Measurements from ENCODE around the gene MMP14. TPM values are rescaled to one million over a fixed set of nuclear protein-coding genes. Genes with fewer than 3 reads are reported as not detected.

MMP14 gene
- total and polyA plus RNA-seq, 2 of the 13 experiments (the other 11 are each of a cell fraction or from before 2014, with no cell fraction given), result 5.2 to 9.8 TPM

- TF ChIP-seq ZNF543 (CRISPR knock-in tag; IDR thresholded peaks at IDR 0.05), result no peak
- TF ChIP-seq ZNF512 (CRISPR knock-in tag; IDR thresholded peaks at IDR 0.05), result no peak
- TF ChIP-seq AKAP8 (CRISPR knock-in tag; IDR thresholded peaks at IDR 0.05), result no peak
- no peak for TF ChIP-seq NFIB (CRISPR knock-in tag; IDR thresholded peaks at IDR 0.05; ENCODE audit: borderline replicate concordance)
- TF ChIP-seq BRD4 (CRISPR knock-in tag; IDR thresholded peaks at IDR 0.05), result no peak
- no peak for TF ChIP-seq SPEN (CRISPR knock-in tag; IDR thresholded peaks at IDR 0.05; ENCODE audit: low read depth)
- no peak for TF ChIP-seq ZNF660 (CRISPR knock-in tag; IDR thresholded peaks at IDR 0.05; ENCODE audit: borderline replicate concordance, low read depth)
- TF ChIP-seq ZNF430 (CRISPR knock-in tag; IDR thresholded peaks at IDR 0.05), result peak; percentile 77; the same call in 1 of the 2 replicates
- no peak for TF ChIP-seq TAF15 (IDR thresholded peaks at IDR 0.05; ENCODE audit: low read depth, low read length, poor library complexity, severe bottlenecking)
- TF ChIP-seq DNMT3B (CRISPR knock-in tag; conservative IDR thresholded peaks at IDR 0.05), result no peak
- no peak for TF ChIP-seq NR2F2 (IDR thresholded peaks at IDR 0.05; ENCODE audit: borderline replicate concordance, low read depth)
- TF ChIP-seq ZBTB37 (CRISPR knock-in tag; IDR thresholded peaks at IDR 0.05), result no peak
- TF ChIP-seq ZKSCAN5 (CRISPR knock-in tag; IDR thresholded peaks at IDR 0.05), result no peak
- peak; percentile 89 for TF ChIP-seq KAT8 (CRISPR knock-in tag; IDR thresholded peaks at IDR 0.05)
- TF ChIP-seq RBFOX2 (IDR thresholded peaks at IDR 0.05; ENCODE audit: low read depth, low read length), result no peak
- no peak for TF ChIP-seq PHF20 (CRISPR knock-in tag; IDR thresholded peaks at IDR 0.05)
- no peak for TF ChIP-seq TOE1 (CRISPR knock-in tag; IDR thresholded peaks at IDR 0.05)
- TF ChIP-seq ZBTB42 (CRISPR knock-in tag; IDR thresholded peaks at IDR 0.05), result no peak
- TF ChIP-seq ZNF124 (CRISPR knock-in tag; IDR thresholded peaks at IDR 0.05), result peak; percentile 82
- no peak for TF ChIP-seq MLLT10 (CRISPR knock-in tag; IDR thresholded peaks at IDR 0.05)
- no peak for TF ChIP-seq ATF7-NPFF (CRISPR knock-in tag; IDR thresholded peaks at IDR 0.05; ENCODE audit: low read depth)
- TF ChIP-seq ZNF891 (CRISPR knock-in tag; IDR thresholded peaks at IDR 0.05), result no peak
- TF ChIP-seq ZNF773 (CRISPR knock-in tag; IDR thresholded peaks at IDR 0.05; ENCODE audit: borderline replicate concordance), result no peak
- TF ChIP-seq ZNF121 (CRISPR knock-in tag; IDR thresholded peaks at IDR 0.05), result 0 out of 2 replicates have a peak, but pooled peaks have one; percentile 21
- TF ChIP-seq ZSCAN5A (CRISPR knock-in tag; IDR thresholded peaks at IDR 0.05; ENCODE audit: borderline replicate concordance), result no peak
- TF ChIP-seq MBD4 (IDR thresholded peaks at IDR 0.05; ENCODE audit: borderline replicate concordance, low read length), result no peak
- no peak for TF ChIP-seq MYPOP (CRISPR knock-in tag; IDR thresholded peaks at IDR 0.05)
- no peak for TF ChIP-seq ZNF235 (CRISPR knock-in tag; IDR thresholded peaks at IDR 0.05; ENCODE audit: borderline replicate concordance)
These were observed 13.8 kb upstream of the MMP14 start (continued) for GRCh38 chr14:22822571-22823098.
